ENCODE results near the gene RAB11FIP2. TPM values are rescaled to one million over a fixed set of nuclear protein-coding genes. Genes with fewer than 3 reads are reported as not detected.
A peak's percentile ranks its signal among the peaks of the same experiment; 100 is the strongest.

Gene RAB11FIP2
- polyA plus RNA-seq, 6 donors from 2014 or later = 9.0 to 15.9 (median 12.5) TPM

GRCh38 chr10:117965984-117966383 lies 80.8 kb downstream of the RAB11FIP2 start:
- no peak overlapping the region for H3K4me3 Mint-ChIP-seq
- DNase-seq (no peak), ATAC-seq (ENCODE audit: low read depth in 2 of 2) (no peak)
- no peaks in the 10 kb centered on the region for H3K4me1 Mint-ChIP-seq
- no peaks in the 10 kb centered on the region for H3K36me3 Mint-ChIP-seq
- peaks cover 0 to 6% (median 0%) of the 10 kb centered on the region in 7 donors for H3K9me3 Mint-ChIP-seq
- H3K27ac Mint-ChIP-seq = no peak overlapping the region
- peaks cover 4 to 23% (median 13%) of the 10 kb centered on the region in 3 donors for H3K27me3 Mint-ChIP-seq

DNA sequence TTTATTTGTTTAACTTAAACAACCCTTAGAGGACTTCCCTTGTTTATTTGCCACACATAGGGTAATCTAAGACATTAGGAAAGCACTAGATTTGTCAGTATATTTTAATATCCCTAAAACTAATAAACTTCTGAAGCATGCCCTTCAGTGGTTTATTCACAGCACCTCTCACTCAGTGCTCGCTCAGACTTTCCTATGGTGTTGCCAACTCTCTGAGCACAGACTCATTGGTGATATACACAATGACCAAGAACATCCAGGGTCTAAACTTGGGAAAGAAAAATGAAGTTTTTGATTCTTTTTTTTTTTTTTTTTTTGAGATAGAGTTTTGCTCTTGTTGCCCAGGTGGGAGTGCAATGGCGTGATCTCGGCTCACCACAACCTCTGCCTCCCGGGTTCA lies 82.2 kb downstream of the RAB11FIP2 start:
- Mint-ChIP-seq H3K4me1 (no peaks in the 10 kb centered on the region), H3K4me3 (no peak overlapping the region), H3K27me3 (peaks cover 0 to 27% (median 9%) of the 10 kb centered on the region in 3 donors), H3K36me3 (no peaks in the 10 kb centered on the region), H3K9me3 (peaks cover 0 to 2% (median 0%) of the 10 kb centered on the region in 7 donors), H3K27ac (no peak overlapping the region)
- no peak for DNase-seq
- ATAC-seq (ENCODE audit: low read depth in 2 of 2) = no peak

DNA sequence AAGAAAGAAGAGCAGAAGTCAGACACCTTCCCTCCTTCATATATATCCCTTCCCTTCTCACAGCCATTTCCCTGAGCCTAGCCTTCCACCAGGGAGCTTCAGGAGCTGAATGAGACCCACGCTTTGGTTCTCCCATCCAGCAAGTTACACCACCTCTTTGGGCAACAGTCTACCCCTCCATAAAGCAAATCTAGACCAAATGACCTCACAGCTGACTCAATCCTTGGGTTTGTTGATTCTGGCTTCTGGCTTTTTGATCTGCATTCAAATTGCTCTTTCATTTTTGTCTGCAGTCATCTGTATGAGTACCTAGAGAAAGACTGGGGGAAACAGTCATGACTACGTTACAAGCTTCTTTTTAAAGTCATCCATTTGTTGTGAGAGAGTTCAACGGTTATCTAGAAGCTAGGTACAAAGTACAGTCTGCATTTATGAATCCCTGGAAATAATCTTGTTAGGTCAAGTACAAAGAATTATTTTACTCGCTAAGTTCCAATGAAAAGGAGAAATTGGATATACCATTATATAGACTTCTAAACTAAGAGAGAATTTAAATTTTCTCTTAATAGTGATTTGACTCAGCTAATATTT lies 86.3 kb downstream of the RAB11FIP2 start:
- H3K4me1 Mint-ChIP-seq = no peaks in the 10 kb centered on the region
- DNase-seq (no peak), ATAC-seq (ENCODE audit: low read depth in 2 of 2) (no peak)
- peak overlapping the region in 1 of 6 donors; percentile 61 for H3K27ac Mint-ChIP-seq
- H3K4me3 Mint-ChIP-seq = no peak overlapping the region
- H3K9me3 Mint-ChIP-seq = peaks cover 0 to 2% (median 0%) of the 10 kb centered on the region in 7 donors
- H3K36me3 Mint-ChIP-seq = no peaks in the 10 kb centered on the region
- H3K27me3 Mint-ChIP-seq = peaks cover 5 to 28% (median 5%) of the 10 kb centered on the region in 3 donors

DNA sequence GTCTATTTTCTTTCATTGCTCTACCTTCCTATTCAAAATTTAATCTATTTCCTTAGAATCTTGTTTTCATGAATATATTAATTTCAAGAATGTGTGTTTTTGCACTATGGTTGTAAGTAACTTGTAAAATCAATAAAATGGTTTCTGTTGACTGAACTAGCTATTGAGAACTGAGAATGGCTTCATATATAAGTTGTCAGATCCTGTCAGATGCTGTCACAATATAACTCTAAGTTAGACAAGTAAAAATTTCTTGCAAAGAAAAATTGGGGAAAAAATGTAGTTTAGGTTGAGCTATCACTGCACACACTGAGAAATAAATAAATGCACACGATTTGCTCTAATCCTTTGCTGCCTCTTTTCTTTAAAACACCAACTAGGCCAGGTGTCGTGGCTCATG lies 89.8 kb downstream of the RAB11FIP2 start:
- H3K27ac Mint-ChIP-seq = no peak overlapping the region

DNA sequence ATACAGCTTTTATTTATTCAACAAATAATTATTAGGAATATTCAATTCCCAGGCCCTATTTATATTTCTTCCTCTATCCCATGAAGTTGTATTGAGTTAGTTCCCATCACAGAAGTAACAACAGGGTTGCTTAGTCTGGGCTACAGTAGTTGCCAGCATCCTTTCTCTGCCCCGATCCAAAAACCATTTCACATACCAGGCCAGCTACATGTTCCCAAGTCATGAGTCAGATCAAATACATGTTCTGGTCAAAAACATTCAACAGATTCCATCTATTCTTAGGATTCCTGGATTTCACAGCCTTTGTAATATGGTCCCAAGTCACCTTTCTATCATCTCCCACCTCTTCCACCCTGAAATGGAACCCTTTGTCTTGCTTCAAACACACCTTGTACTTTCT lies 91.6 kb downstream of the RAB11FIP2 start:
- H3K36me3 Mint-ChIP-seq = no peaks in the 10 kb centered on the region
- H3K4me1 Mint-ChIP-seq = no peaks in the 10 kb centered on the region
- H3K27ac Mint-ChIP-seq = no peak overlapping the region
- ATAC-seq (ENCODE audit: low read depth in 2 of 2) (no peak), DNase-seq (no peak)
- peaks cover 0 to 3% (median 0%) of the 10 kb centered on the region in 7 donors for H3K9me3 Mint-ChIP-seq
- H3K27me3 Mint-ChIP-seq = peaks cover 9 to 14% (median 13%) of the 10 kb centered on the region in 3 donors
- no peak overlapping the region for H3K4me3 Mint-ChIP-seq

More for the DNA sequence above, 89.8 kb downstream of the RAB11FIP2 start:
- no peaks in the 10 kb centered on the region for H3K4me1 Mint-ChIP-seq
- H3K36me3 Mint-ChIP-seq = no peaks in the 10 kb centered on the region
- DNase-seq = no peak
- ATAC-seq (ENCODE audit: low read depth in 2 of 2) = no peak
- peaks cover 8 to 18% (median 9%) of the 10 kb centered on the region in 3 donors for H3K27me3 Mint-ChIP-seq
- no peak overlapping the region for H3K4me3 Mint-ChIP-seq
- H3K9me3 Mint-ChIP-seq = peaks cover 0 to 3% (median 0%) of the 10 kb centered on the region in 7 donors
